ENCODE measurements around the gene ZNF124.
"Not testable (repeated sequence)": the region's sequence is repeated elsewhere in the genome, so short reads cannot be mapped to it uniquely, and the experiment has no call there.

Gene ZNF124

DNA sequence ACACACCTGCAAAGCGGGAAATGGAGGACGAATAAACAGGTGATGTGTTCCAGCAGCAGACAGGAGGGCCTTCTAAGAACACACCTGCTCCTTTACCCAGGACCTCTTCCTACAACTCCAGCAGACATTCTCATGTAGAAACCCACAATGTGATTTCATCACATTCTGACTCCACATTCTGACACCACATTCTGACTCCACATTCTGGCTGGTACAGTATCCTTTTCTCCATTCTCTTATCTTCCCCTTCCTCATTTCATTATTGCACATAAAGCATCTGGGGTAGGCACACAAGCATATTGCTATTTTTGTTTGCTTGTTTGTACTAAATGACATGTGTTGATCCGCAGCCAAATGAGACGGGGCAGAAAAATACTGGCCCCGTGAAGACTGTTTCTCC is 3.6 kb upstream of the ZNF124 start:
- no peak for FAIRE-seq
- no peak for DNase-seq (ENCODE audit: insufficient read length, low spot score)
- no peak for TF ChIP-seq POLR2AphosphoS5 (IDR thresholded peaks at IDR 0.05; ENCODE audit: low read depth, low read length)
- TF ChIP-seq PAX5 (IDR thresholded peaks at IDR 0.05; ENCODE audit: insufficient read depth, low read length, severe bottlenecking): no peak
- TF ChIP-seq POLR2A (IDR thresholded peaks at IDR 0.05; ENCODE audit: low read depth, low read length): no peak
- TF ChIP-seq TAF1 (IDR thresholded peaks at IDR 0.05; ENCODE audit: low read depth, low read length): no peak
- TF ChIP-seq SPI1 (IDR thresholded peaks at IDR 0.05; ENCODE audit: low read depth, low read length): no peak
- no peak for TF ChIP-seq POU2F2 (IDR thresholded peaks at IDR 0.05; ENCODE audit: low read depth, low read length)

DNA sequence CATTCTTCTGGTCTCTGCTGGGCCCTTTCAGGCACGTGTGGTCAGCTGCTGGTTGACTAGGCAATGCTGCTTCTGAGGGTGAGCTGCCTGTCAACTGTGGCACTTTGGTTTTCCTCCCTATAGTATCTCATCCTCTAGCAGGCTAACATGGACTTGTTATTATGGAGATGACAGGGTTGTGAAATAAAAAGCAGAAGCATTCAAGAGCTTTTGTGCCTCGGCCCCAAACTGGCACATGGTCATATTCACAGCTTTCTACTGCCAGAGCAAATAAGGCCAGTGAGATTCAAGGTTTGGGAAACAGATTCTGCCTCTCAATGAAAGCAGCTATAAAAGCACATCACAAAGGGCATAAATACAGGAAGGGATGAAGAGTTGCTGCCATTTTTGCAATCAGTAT is 1.6 kb upstream of the ZNF124 start:
- no peak for TF ChIP-seq POLR2A (IDR thresholded peaks at IDR 0.05; ENCODE audit: low read depth, low read length)
- no peak for TF ChIP-seq TAF1 (IDR thresholded peaks at IDR 0.05; ENCODE audit: low read depth, low read length)
- no peak for TF ChIP-seq POU2F2 (IDR thresholded peaks at IDR 0.05; ENCODE audit: low read depth, low read length)
- TF ChIP-seq POLR2AphosphoS5 (IDR thresholded peaks at IDR 0.05; ENCODE audit: low read depth, low read length): no peak
- no peak for TF ChIP-seq SPI1 (IDR thresholded peaks at IDR 0.05; ENCODE audit: low read depth, low read length)
- TF ChIP-seq PAX5 (IDR thresholded peaks at IDR 0.05; ENCODE audit: insufficient read depth, low read length, severe bottlenecking): no peak
- DNase-seq (ENCODE audit: insufficient read length, low spot score): no peak
- FAIRE-seq: peak; percentile 52

GRCh38 chr1:247172996-247173395 is 1.2 kb upstream of the ZNF124 start:
- TF ChIP-seq SPI1 (IDR thresholded peaks at IDR 0.05; ENCODE audit: low read depth, low read length): no peak
- TF ChIP-seq PAX5 (IDR thresholded peaks at IDR 0.05; ENCODE audit: insufficient read depth, low read length, severe bottlenecking): no peak
- TF ChIP-seq TAF1 (IDR thresholded peaks at IDR 0.05; ENCODE audit: low read depth, low read length): no peak
- TF ChIP-seq POLR2A (IDR thresholded peaks at IDR 0.05; ENCODE audit: low read depth, low read length): no peak
- no peak for TF ChIP-seq POLR2AphosphoS5 (IDR thresholded peaks at IDR 0.05; ENCODE audit: low read depth, low read length)
- no peak for TF ChIP-seq POU2F2 (IDR thresholded peaks at IDR 0.05; ENCODE audit: low read depth, low read length)

DNA sequence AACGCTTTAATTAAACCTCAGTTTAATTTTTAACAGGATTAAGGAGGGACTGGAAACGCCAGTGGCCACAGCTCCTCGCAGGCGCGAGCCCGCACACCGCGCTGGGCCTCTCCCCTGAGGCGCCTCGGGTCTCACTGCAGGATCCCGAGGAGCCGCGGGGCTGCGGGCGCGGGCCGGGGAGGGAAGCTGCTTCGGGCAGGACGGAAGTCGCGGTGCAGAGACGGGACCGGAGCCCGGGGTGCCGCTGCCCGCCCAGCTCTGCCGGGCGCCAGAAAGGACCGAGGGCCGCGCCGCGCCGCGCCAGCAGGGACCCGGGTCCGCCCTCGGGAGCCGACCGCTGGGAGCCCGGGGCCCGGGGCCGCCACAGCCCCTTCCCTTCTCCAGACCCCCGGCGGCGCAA is 377 bp downstream of the ZNF124 start:
- not testable (repeated sequence) for DNase-seq (ENCODE audit: insufficient read length, low spot score); FAIRE-seq

More at GRCh38 chr1:247172996-247173395, 1.2 kb upstream of the ZNF124 start:
- DNase-seq (ENCODE audit: insufficient read length, low spot score) (no peak), FAIRE-seq (no peak)

DNA sequence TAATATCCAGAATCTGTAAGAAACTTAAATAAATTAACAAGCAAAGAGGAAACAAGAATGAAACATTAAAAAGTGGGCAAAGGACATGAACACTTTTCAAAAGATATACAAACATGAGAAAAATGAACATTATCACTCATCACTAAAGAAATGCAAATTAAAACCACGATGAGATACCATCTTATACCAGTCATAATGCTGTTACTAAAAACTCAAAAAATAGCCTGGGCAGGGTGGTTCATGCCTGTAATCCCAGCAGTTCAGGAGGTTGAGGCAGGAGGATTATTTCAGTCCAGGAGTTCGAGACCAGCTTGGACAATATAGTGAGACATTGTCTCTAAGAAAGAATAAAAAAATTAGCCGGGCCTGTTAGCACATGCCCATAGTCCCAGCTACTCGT is 6.1 kb downstream of the ZNF124 start:
- no peak for DNase-seq (ENCODE audit: insufficient read length, low spot score)
- no peak for FAIRE-seq
- TF ChIP-seq SPI1 (IDR thresholded peaks at IDR 0.05; ENCODE audit: low read depth, low read length) (no peak), POU2F2 (IDR thresholded peaks at IDR 0.05; ENCODE audit: low read depth, low read length) (no peak), PAX5 (IDR thresholded peaks at IDR 0.05; ENCODE audit: insufficient read depth, low read length, severe bottlenecking) (no peak), POLR2A (IDR thresholded peaks at IDR 0.05; ENCODE audit: low read depth, low read length) (no peak), TAF1 (IDR thresholded peaks at IDR 0.05; ENCODE audit: low read depth, low read length) (no peak), POLR2AphosphoS5 (IDR thresholded peaks at IDR 0.05; ENCODE audit: low read depth, low read length) (no peak)

- DNase-seq (ENCODE audit: insufficient read length, low spot score): no peak
- TF ChIP-seq TAF1 (IDR thresholded peaks at IDR 0.05; ENCODE audit: low read depth, low read length) (no peak), POU2F2 (IDR thresholded peaks at IDR 0.05; ENCODE audit: low read depth, low read length) (no peak), SPI1 (IDR thresholded peaks at IDR 0.05; ENCODE audit: low read depth, low read length) (no peak), POLR2A (IDR thresholded peaks at IDR 0.05; ENCODE audit: low read depth, low read length) (no peak), PAX5 (IDR thresholded peaks at IDR 0.05; ENCODE audit: insufficient read depth, low read length, severe bottlenecking) (no peak), POLR2AphosphoS5 (IDR thresholded peaks at IDR 0.05; ENCODE audit: low read depth, low read length) (no peak)
- FAIRE-seq: no peak
Observed at GRCh38 chr1:247164694-247165093, 7.1 kb downstream of the ZNF124 start.

DNA sequence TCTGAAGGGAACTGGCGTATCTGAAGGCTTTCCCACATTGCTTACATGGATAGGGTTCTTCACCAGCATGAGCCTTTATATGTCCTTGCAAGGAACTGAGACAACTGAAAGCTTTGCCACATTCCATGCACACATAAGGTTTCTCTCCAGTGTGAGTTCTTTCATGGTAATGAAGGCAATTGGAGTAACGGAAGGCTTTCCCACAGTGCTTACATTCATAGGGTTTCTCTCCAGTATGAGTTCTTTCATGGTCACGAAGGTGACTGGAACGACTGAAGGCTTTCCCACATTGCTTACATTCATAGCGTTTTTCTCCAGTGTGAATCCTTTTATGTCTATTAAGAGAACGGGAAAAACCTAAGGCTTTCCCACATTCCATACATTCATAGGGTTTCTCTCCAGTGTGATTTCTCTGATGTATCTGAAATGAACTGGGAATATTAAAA is 15.0 kb downstream of the ZNF124 start:
- DNase-seq (ENCODE audit: insufficient read length, low spot score): no peak
- TF ChIP-seq POLR2A (IDR thresholded peaks at IDR 0.05; ENCODE audit: low read depth, low read length): no peak
- no peak for TF ChIP-seq POU2F2 (IDR thresholded peaks at IDR 0.05; ENCODE audit: low read depth, low read length)
- TF ChIP-seq POLR2AphosphoS5 (IDR thresholded peaks at IDR 0.05; ENCODE audit: low read depth, low read length): no peak
- TF ChIP-seq TAF1 (IDR thresholded peaks at IDR 0.05; ENCODE audit: low read depth, low read length): no peak
- TF ChIP-seq PAX5 (IDR thresholded peaks at IDR 0.05; ENCODE audit: insufficient read depth, low read length, severe bottlenecking): no peak
- no peak for TF ChIP-seq SPI1 (IDR thresholded peaks at IDR 0.05; ENCODE audit: low read depth, low read length)
- FAIRE-seq: no peak

- DNase-seq (ENCODE audit: insufficient read length, low spot score) (no peak), FAIRE-seq (no peak)
- TF ChIP-seq SPI1 (IDR thresholded peaks at IDR 0.05; ENCODE audit: low read depth, low read length) (no peak), POU2F2 (IDR thresholded peaks at IDR 0.05; ENCODE audit: low read depth, low read length) (no peak), PAX5 (IDR thresholded peaks at IDR 0.05; ENCODE audit: insufficient read depth, low read length, severe bottlenecking) (no peak), POLR2AphosphoS5 (IDR thresholded peaks at IDR 0.05; ENCODE audit: low read depth, low read length) (no peak), POLR2A (IDR thresholded peaks at IDR 0.05; ENCODE audit: low read depth, low read length) (no peak), TAF1 (IDR thresholded peaks at IDR 0.05; ENCODE audit: low read depth, low read length) (no peak)
Observed at GRCh38 chr1:247147781-247148180, 24.0 kb downstream of the ZNF124 start.

GRCh38 chr1:247147120-247147519 is 24.7 kb downstream of the ZNF124 start:
- not testable (repeated sequence) for DNase-seq (ENCODE audit: insufficient read length, low spot score); FAIRE-seq

DNA sequence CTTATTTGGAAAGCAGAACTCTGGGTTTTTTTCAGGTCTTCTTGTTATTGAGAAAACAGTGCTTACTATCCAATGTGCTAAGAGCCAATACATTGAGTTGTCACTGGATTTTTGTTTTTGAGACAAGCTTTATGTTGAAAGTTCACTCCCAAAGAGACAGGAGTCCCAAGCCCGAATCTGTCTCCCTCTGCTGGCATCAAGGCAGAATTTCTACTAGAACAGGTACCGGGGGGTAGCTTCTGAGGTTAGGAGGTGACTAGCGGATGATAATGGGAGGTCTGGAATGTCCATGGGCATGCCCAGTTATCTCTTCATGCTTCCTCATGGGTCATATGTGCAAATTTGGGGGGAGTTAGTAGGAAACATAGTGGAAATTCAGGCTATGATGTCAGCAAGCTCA is 25.1 kb downstream of the ZNF124 start:
- DNase-seq (ENCODE audit: insufficient read length, low spot score): no peak
- TF ChIP-seq POLR2A (IDR thresholded peaks at IDR 0.05; ENCODE audit: low read depth, low read length) (no peak; the same call in 1 of the 2 replicates), SPI1 (IDR thresholded peaks at IDR 0.05; ENCODE audit: low read depth, low read length) (no peak), POLR2AphosphoS5 (IDR thresholded peaks at IDR 0.05; ENCODE audit: low read depth, low read length) (no peak), POU2F2 (IDR thresholded peaks at IDR 0.05; ENCODE audit: low read depth, low read length) (no peak), PAX5 (IDR thresholded peaks at IDR 0.05; ENCODE audit: insufficient read depth, low read length, severe bottlenecking) (no peak), TAF1 (IDR thresholded peaks at IDR 0.05; ENCODE audit: low read depth, low read length) (no peak)
- FAIRE-seq: no peak
